ENCODE data around the gene NR2F2.

The NR2F2 gene

GRCh38 chr15:96330450-96331143 lies at the start of gene NR2F2:
Gene NR2F2 (plus strand): TSS chr15:96330700. CDS start chr15:96332106, 1,406 bp downstream.
- peak; percentile 41 for DNase-seq

GRCh38 chr15:96285305-96285704 lies 45.2 kb upstream of the NR2F2 start:
- no peak for DNase-seq

- no peak for DNase-seq
These were observed 44.7 kb upstream of the NR2F2 start for GRCh38 chr15:96285729-96286254.

GRCh38 chr15:96290679-96291078 lies 39.8 kb upstream of the NR2F2 start:
- DNase-seq, result no peak

DNA sequence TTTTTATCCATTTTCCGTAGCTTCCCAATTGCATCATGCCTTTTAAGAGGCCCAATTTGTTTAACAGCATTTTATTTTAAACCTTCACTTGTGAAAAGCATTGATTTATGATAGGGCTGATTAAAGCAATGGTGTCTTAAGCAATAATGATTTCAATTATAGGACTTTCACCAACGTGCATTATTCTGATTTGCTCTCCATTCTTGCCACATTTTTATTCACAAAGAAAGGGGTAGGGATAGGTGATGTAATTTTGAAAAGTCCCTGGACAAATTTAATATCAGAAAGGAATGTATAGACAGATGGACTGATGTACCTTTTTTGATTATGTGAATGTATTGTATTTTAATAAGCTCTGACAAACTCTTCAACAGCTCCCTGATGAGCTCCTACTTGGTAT lies 37.9 kb upstream of the NR2F2 start:
- no peak for DNase-seq

- DNase-seq, result no peak
These were observed 37.1 kb upstream of the NR2F2 start for GRCh38 chr15:96293441-96293840.

GRCh38 chr15:96294766-96295165 lies 35.7 kb upstream of the NR2F2 start:
- DNase-seq, result no peak

- no peak for DNase-seq
These were observed 34.2 kb upstream of the NR2F2 start for GRCh38 chr15:96296264-96296663.

- no peak for DNase-seq
These were observed 32.7 kb upstream of the NR2F2 start for GRCh38 chr15:96297783-96298182.

- no peak for DNase-seq
These were observed 32.3 kb upstream of the NR2F2 start for GRCh38 chr15:96298217-96298616.

- no peak for DNase-seq
These were observed 29.7 kb upstream of the NR2F2 start for GRCh38 chr15:96300836-96301235.

- DNase-seq, result no peak
These were observed 26.9 kb upstream of the NR2F2 start for GRCh38 chr15:96303503-96304056.

DNA sequence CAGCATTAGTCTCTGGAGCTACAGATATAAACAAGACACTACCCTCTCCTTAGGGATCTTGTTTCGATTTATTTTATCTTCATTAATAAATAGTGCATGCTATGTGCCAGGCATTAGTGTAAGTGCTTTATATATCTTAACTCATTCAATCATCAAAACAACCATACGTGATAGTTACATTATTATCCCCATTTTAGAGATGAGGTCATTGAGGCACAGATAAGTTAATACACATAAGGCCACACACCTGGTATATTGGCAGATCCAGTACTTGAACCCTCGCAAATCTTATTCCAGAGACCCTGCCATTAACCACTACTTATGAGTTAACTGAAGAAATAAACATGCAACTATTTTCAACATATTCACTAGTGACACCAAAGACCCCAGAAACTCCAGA lies 25.7 kb upstream of the NR2F2 start:
- DNase-seq, result no peak

- no peak for DNase-seq
These were observed 24.2 kb upstream of the NR2F2 start for GRCh38 chr15:96306321-96306720.

GRCh38 chr15:96307856-96308394 lies 22.6 kb upstream of the NR2F2 start:
- DNase-seq, result no peak

DNA sequence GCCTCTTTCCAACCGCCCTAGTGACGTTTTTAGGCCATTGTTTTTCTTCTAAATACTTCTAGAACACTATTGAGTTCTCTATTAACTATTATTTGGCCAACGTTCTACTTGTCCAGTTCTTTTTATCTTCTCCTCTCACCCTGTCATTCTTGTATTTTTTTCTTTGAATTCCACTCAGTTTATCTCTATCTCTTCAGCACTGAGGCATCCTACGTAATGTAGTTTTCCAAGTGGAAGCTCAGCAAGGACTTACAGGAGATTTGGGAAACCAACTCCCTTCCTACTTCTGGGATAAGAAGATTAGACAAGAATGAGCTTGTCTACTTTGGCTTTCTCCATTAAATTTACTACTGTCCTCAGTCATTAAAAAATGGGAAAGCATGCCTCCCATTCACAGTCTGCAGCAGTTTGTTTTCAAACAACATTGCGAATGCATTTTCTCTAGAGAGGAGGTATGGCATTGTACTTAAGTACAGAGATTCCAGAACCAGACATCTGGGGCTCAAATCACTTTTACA lies 21.3 kb upstream of the NR2F2 start:
- DNase-seq, result no peak

GRCh38 chr15:96311256-96311955 lies 19.1 kb upstream of the NR2F2 start:
- no peak for DNase-seq

DNA sequence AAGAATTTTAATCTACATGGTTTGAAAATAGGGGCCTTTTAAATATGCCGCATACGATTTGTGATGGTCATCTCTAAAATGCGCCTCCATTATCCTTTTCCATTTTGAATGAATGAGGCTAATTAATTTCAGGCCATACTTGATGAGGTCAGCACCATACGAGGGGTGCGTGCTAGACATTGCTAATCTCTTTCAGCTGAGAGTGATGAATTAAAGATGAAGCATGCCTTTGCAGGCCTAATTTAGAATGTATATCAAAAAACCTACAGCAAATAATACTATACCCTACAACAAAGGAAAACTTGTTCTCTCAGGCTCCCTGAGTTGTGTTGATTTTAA lies 18.6 kb upstream of the NR2F2 start:
- DNase-seq, result no peak

DNA sequence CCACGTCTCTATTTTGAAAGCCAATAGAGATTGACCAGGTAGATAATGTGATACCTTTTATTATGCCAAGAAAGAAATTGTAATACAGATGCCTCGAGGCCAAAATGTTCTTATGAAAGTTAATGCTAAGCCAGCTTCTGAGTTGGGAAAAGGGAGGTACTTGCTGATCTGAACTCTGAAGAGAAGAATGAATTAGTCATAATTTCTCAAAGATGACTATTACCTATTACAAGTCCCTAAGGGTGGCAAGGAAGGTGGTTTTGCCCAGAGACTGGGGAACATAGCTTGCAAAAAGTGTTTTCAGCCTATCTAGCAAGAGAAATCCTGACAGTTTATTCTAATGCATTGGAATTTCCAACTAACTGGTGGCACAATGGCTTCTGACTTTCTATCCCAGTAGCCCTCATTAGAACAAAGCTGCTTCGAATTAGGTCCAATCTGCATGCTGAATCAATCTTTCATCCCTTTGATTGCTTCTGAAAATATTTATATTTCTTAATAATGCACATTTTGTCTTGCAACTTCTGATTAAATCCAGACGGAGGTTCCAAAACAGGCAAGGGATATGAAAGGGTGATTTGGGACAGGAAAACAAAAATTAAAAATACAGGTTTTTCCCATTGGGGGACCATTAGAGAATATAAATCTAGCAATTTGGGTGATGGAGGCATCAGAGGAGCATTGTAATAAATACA lies 17.7 kb upstream of the NR2F2 start:
- no peak for DNase-seq

- no peak for DNase-seq
These were observed 16.0 kb upstream of the NR2F2 start for GRCh38 chr15:96314518-96314917.

- DNase-seq, result no peak
These were observed 15.5 kb upstream of the NR2F2 start for GRCh38 chr15:96314963-96315362.

- DNase-seq, result no peak
These were observed 13.4 kb upstream of the NR2F2 start for GRCh38 chr15:96316953-96317629.
